DOHH2 (cell line): ENCODE results near the gene B4GALNT3.

Source experiments
- CTCF ChIP-seq: fragments of 200-600 bp; sonication (generic); IDR thresholded peaks from one replicate; pipeline ENCODE4 v1.5.1; 2014; ENCODE audit warnings: antibody characterized with exemption, mild to moderate bottlenecking, low read depth, low read length; ENCODE audit not compliant: poor library complexity, severe bottlenecking
- EZH2phosphoT487 ChIP-seq: fragments of 200-600 bp; sonication (generic); IDR thresholded peaks from 2 replicates; pipeline ENCODE4 v1.6.1; 2017; ENCODE audit warnings: borderline replicate concordance, mild to moderate bottlenecking, antibody characterized with exemption, low read length, moderate library complexity, mixed read lengths

- TF ChIP-seq CTCF, result no peak
- no peak for TF ChIP-seq EZH2phosphoT487
These were observed 99.6 kb downstream of the B4GALNT3 start for GRCh38 chr12:559208-559905.
